GM12878 (cell line): ENCODE data around the gene PDPN. TPM values are rescaled to one million over a fixed set of nuclear protein-coding genes. Genes with fewer than 3 reads are reported as not detected.

ENCODE experiments used
- ATAC-seq: fragments of 200-7000 bp; cut with Tn5 transposase; 3 replicates; pipeline ENCODE4 v1.9.1; 2020; ENCODE audit warnings: mild to moderate bottlenecking, moderate library complexity
- BruUV-seq: library from RNA; stranded (reverse); fragments of 400-500 nt; replicated peaks from 2 replicates; lab custom pipeline; 2021; lab: Mats Ljungman, UMichigan
- CTCF ChIA-PET: fragments of 300-600 bp; sonication (Branson Sonifier 250); formaldehyde crosslinking; extraction: SDS; loops from one replicate; lab custom pipeline; 2021; ENCODE audit warnings: inconsistent platforms; lab: Yijun Ruan, JAX
- POLR2A ChIA-PET: fragments of 350-600 bp; formaldehyde crosslinking; extraction: SDS; loops from one replicate; lab custom pipeline; 2021; ENCODE audit warnings: inconsistent platforms; lab: Charles Lee
- RAD21 ChIA-PET: fragments of 300-600 bp; sonication (Branson Sonifier 250); formaldehyde crosslinking; loops from one replicate; lab custom pipeline; 2023; ENCODE audit warnings: antibody characterized with exemption; ENCODE audit not compliant: unreplicated experiment; lab: Charles Lee
- SMC1A ChIA-PET: fragments of 300-600 bp; sonication (Branson Sonifier 250); formaldehyde crosslinking; loops from one replicate; lab custom pipeline; 2023; ENCODE audit not compliant: unreplicated experiment, uncharacterized antibody; lab: Charles Lee
- DNase-seq: peaks from one replicate; pipeline ENCODE4 v3.0.0-alpha.2; 2011; ENCODE audit warnings: low read depth, low spot score
- FAIRE-seq: peaks from 3 replicates; lab custom pipeline; 2011; peaks lifted over from hg19 to GRCh38; lab: Jason Lieb, UNC
- H2AFZ ChIP-seq: 2 replicates; pipeline ENCODE4 v1.6.0; 2011; ENCODE audit warnings: low read depth, low read length, control low read depth; ENCODE audit not compliant: control insufficient read depth
- H3K27ac ChIP-seq: 2 replicates; pipeline ENCODE4 v1.5.1; 2011; ENCODE audit warnings: control low read depth; ENCODE audit not compliant: control insufficient read depth, insufficient read depth
- H3K27me3 ChIP-seq, 2 experiments: replicated peaks in 1 of 2; 2 replicates each; pipeline versions ENCODE4 v1.6.0 to v1.6.1; 2011; ENCODE audit warnings: low read length in 1 of 2; ENCODE audit not compliant: control insufficient read depth in 2 of 2, insufficient read depth in 2 of 2
- H3K36me3 ChIP-seq, 2 experiments: 2 replicates each; pipeline ENCODE4 v1.5.1; 2011; ENCODE audit warnings: low read length in 1 of 2; ENCODE audit not compliant: control insufficient read depth in 2 of 2, insufficient read depth in 2 of 2
- H3K4me1 ChIP-seq: 2 replicates; pipeline ENCODE4 v1.6.1; 2011; ENCODE audit warnings: mild to moderate bottlenecking, low read length, moderate library complexity, mixed read lengths; ENCODE audit not compliant: control insufficient read depth, insufficient read depth
- H3K4me2 ChIP-seq: 2 replicates; pipeline ENCODE4 v1.6.0; 2011; ENCODE audit warnings: control low read depth; ENCODE audit not compliant: control insufficient read depth, insufficient read depth
- H3K4me3 ChIP-seq: fragments of 200-600 bp; sonication (generic); 2 replicates; pipeline ENCODE4 v1.5.1; 2016
- H3K79me2 ChIP-seq: 2 replicates; pipeline ENCODE4 v1.6.0; 2011; ENCODE audit warnings: low read length; ENCODE audit not compliant: control insufficient read depth, insufficient read depth
- H3K9ac ChIP-seq: 2 replicates; pipeline ENCODE4 v1.8.0; 2011; ENCODE audit warnings: low read length, control low read depth, mixed read lengths; ENCODE audit not compliant: control insufficient read depth, insufficient read depth
- H3K9me3 ChIP-seq: replicated peaks from 3 replicates; pipeline ENCODE4 v1.5.1; 2011; ENCODE audit warnings: mild to moderate bottlenecking, low read length; ENCODE audit not compliant: control insufficient read depth, insufficient read depth
- H4K20me1 ChIP-seq: 2 replicates; pipeline ENCODE4 v1.6.0; 2011; ENCODE audit not compliant: control insufficient read depth, insufficient read depth
- BRCA1 ChIP-seq: IDR thresholded peaks from 2 replicates; pipeline ENCODE4 v1.6.1; 2011; ENCODE audit warnings: low read depth, low read length, improper control_type of control experiment
- HCFC1 ChIP-seq: fragments of 150-350 bp; IDR thresholded peaks from 2 replicates; pipeline ENCODE4 v1.6.1; 2014; ENCODE audit warnings: low read length
- IKZF1 ChIP-seq: fragments of 450-650 bp; conservative IDR thresholded peaks from 2 replicates; pipeline ENCODE4 v1.6.1; 2017; ENCODE audit warnings: antibody characterized with exemption, mild to moderate bottlenecking
- MLLT1 ChIP-seq: fragments of 450-650 bp; IDR thresholded peaks from 2 replicates; pipeline ENCODE4 v1.6.1; 2016; ENCODE audit warnings: mild to moderate bottlenecking
- MTA3 ChIP-seq: IDR thresholded peaks from 2 replicates; pipeline ENCODE4 v1.6.1; 2012; ENCODE audit warnings: low read length, inconsistent platforms, borderline replicate concordance
- NFYA ChIP-seq: IDR thresholded peaks from 2 replicates; pipeline ENCODE4 v1.6.1; 2011; ENCODE audit warnings: low read depth, mild to moderate bottlenecking, low read length, improper control_type of control experiment, borderline replicate concordance
- SMAD5 ChIP-seq: IDR thresholded peaks from 2 replicates; pipeline ENCODE4 v1.6.1; 2016; ENCODE audit warnings: antibody characterized with exemption, low read depth
- SREBF2 ChIP-seq: IDR thresholded peaks from 2 replicates; pipeline ENCODE4 v1.6.1; 2012; ENCODE audit warnings: mild to moderate bottlenecking, low read length
- TCF3 ChIP-seq: IDR thresholded peaks from 2 replicates; pipeline ENCODE4 v1.6.1; 2012; ENCODE audit warnings: low read depth, mild to moderate bottlenecking, low read length, borderline replicate concordance; ENCODE audit not compliant: insufficient read depth
- ZBTB11 ChIP-seq: fragments of 450-650 bp; formaldehyde crosslinking; IDR thresholded peaks from 2 replicates; pipeline ENCODE4 v1.5.0; 2022; ENCODE audit warnings: mild to moderate bottlenecking, missing genetic modification characterization
- WGBS: methylation state at CpG from one replicate; pipeline ENCODE4 v1.1.6; 2016; ENCODE audit warnings: low lambda C conversion rate; ENCODE audit not compliant: insufficient replicate concordance, insufficient coverage; ENCODE audit errors: missing lambda C conversion rate; 5-methylcytosine and 5-hydroxymethylcytosine counted together
- in situ Hi-C: fragments of 300-500 bp; cut with MboI; formaldehyde crosslinking; loops from 9 replicates; pipeline ENCODE4 v1.14.3; 2018; ENCODE audit warnings: mixed read lengths
- intact Hi-C: fragments of 100-400 bp; cut with micrococcal nuclease; formaldehyde crosslinking; loops from one replicate; pipeline ENCODE4 v1.14.2; 2022; ENCODE audit not compliant: unreplicated experiment
- polyA plus RNA-seq, 11 experiments: library from polyadenylated mRNA; depleted of rRNA in 4 of 11; unstranded in 6 of 11; stranded (reverse) in 5 of 11; fragments of >200 nt; fragmentation: Nextera tagmentation in 4 of 11; fragmentation: Illumina TruSeq in 1 of 11; extraction: Ambion mirVana in 4 of 11; extraction: Trizol in 1 of 11; gene quantifications; 1 replicate in 1 of 11; 2 replicates in 10 of 11; pipeline versions ENCODE4 v1.2.1 to v1.2.3, GENCODE V29; 2011 to 2016; ENCODE audit warnings: inconsistent platforms in 2 of 11, missing spikeins in 2 of 11, low read depth in 1 of 11
- total RNA-seq, 4 experiments: library from RNA; depleted of rRNA in 3 of 4; stranded (reverse); fragments of >200 nt in 3 of 4; fragmentation: Illumina TruSeq in 1 of 4; extraction: Trizol in 1 of 4; gene quantifications; 2 replicates each; pipeline versions ENCODE4 v1.2.1 to v1.2.3, GENCODE V29; 2013 to 2021
- TF ChIP-seq, protein P1 (sequence below): IDR thresholded peaks from 2 replicates; pipeline ENCODE4 v1.6.1; 2011; ENCODE audit warnings: low read depth, low read length, improper control_type of control experiment, borderline replicate concordance

PDPN gene
- total and polyA plus RNA-seq, 10 of the 15 experiments (the other 5 are each of a cell fraction or from before 2014, with no cell fraction given): 0.21 TPM; not detected in 9

- TF ChIP-seq MTA3 (no peak), NFYA (no peak), IKZF1 (no peak), SMAD5 (no peak), BRCA1 (no peak), HCFC1 (no peak)
- TF ChIP-seq, protein P1, sequence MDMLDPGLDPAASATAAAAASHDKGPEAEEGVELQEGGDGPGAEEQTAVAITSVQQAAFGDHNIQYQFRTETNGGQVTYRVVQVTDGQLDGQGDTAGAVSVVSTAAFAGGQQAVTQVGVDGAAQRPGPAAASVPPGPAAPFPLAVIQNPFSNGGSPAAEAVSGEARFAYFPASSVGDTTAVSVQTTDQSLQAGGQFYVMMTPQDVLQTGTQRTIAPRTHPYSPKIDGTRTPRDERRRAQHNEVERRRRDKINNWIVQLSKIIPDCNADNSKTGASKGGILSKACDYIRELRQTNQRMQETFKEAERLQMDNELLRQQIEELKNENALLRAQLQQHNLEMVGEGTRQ: no peak
Measured at GRCh38 chr1:13600762-13601453, 17.3 kb downstream of the PDPN start (continued).

- no peaks in the 10 kb centered on the region for H4K20me1 ChIP-seq
- WGBS: 55% methylated on average over 5 of the region's 5 CpGs
- H3K4me3 ChIP-seq: no peak overlapping the region
- intact Hi-C loops (no loop called here), in situ Hi-C loops (no loop called here)
- H2AFZ ChIP-seq: no peak overlapping the region
- H3K36me3 ChIP-seq: no peaks in the 10 kb centered on the region
- SMC1A ChIA-PET: no interaction called here
- CTCF ChIA-PET: no interaction called here
- ATAC-seq (no peak), DNase-seq (no peak), FAIRE-seq (no peak)
- no peaks in the 10 kb centered on the region for H3K4me1 ChIP-seq
- H3K27ac ChIP-seq: no peak overlapping the region
- RAD21 ChIA-PET: no interaction called here
- no peaks in the 10 kb centered on the region for H3K79me2 ChIP-seq
- no peak overlapping the region for H3K9ac ChIP-seq
- H3K4me2 ChIP-seq: no peak overlapping the region
- no peaks in the 10 kb centered on the region for H3K27me3 ChIP-seq
- H3K9me3 ChIP-seq: no peaks in the 10 kb centered on the region
- BruUV-seq: no TSS peak
- POLR2A ChIA-PET: no interaction called here
- no peak for TF ChIP-seq MLLT1
- no peak for TF ChIP-seq TCF3
- no peak for TF ChIP-seq ZBTB11 (CRISPR knock-in tag)
- TF ChIP-seq, protein P1: no peak
- TF ChIP-seq SREBF2: no peak
Measured at GRCh38 chr1:13604176-13604575, 20.5 kb downstream of the PDPN start.
